ENCODE results near the gene GRM6.

DNA sequence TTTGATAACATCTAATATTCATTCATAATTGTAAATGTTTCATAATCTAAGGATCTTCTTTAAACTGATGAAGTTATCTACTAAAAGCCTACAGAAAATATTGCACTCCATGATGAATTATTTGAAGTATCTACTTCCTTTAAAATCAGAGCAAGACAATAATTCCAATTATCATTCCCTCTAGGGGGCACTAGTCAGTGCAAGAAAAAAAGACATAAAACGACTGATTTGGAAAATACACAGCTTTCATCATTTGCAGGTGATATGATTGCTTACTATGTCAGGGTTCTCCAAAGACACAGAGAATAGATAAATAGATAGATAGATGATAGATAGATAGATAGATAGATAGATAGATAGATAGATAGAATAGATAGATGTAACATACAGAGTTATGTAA, 13.5 kb upstream of the GRM6 start:
- TF ChIP-seq POLR2AphosphoS5 (IDR thresholded peaks at IDR 0.05; ENCODE audit: low read depth, low read length) (no peak), TAF1 (IDR thresholded peaks at IDR 0.05; ENCODE audit: borderline replicate concordance, insufficient read depth, low read length) (no peak)
